OCI-LY7 (cell line): ENCODE results near the gene ZNF124. TPM values are rescaled to one million over a fixed set of nuclear protein-coding genes. Genes with fewer than 3 reads are reported as not detected.

ENCODE experiments used
- BruUV-seq: library from RNA; stranded (reverse); fragments of 400-500 nt; replicated peaks from 2 replicates; lab custom pipeline; 2021; lab: Mats Ljungman, UMichigan
- CTCF ChIA-PET: fragments of 300-600 bp; sonication (Branson Sonifier 250); formaldehyde crosslinking; loops from one replicate; lab custom pipeline; 2022; ENCODE audit warnings: antibody characterized with exemption; ENCODE audit not compliant: unreplicated experiment; lab: Charles Lee
- POLR2A ChIA-PET: fragments of 300-600 bp; sonication (Branson Sonifier 250); formaldehyde crosslinking; loops from one replicate; lab custom pipeline; 2022; ENCODE audit warnings: antibody characterized with exemption; lab: Charles Lee
- DNase-seq: peaks from one replicate; pipeline ENCODE4 v3.0.0-alpha.2; 2015; ENCODE audit warnings: low spot score
- H2AFZ ChIP-seq: fragments of 200-600 bp; sonication (generic), shearing (Covaris generic); 2 replicates; pipeline ENCODE4 v1.6.1; 2014; ENCODE audit warnings: mild to moderate bottlenecking, antibody characterized with exemption, low read length, moderate library complexity
- H3K27ac ChIP-seq: fragments of 200-600 bp; sonication (generic); 2 replicates; pipeline ENCODE4 v1.5.1; 2014; ENCODE audit warnings: mixed run types, low read depth, mild to moderate bottlenecking, moderate library complexity, low read length, inconsistent platforms; ENCODE audit not compliant: poor library complexity, severe bottlenecking
- H3K36me3 ChIP-seq: fragments of 200-600 bp; sonication (generic); 2 replicates; pipeline ENCODE4 v1.6.1; 2014; ENCODE audit warnings: mild to moderate bottlenecking, antibody characterized with exemption, low read length, moderate library complexity, mixed read lengths; ENCODE audit not compliant: insufficient read depth
- H3K4me1 ChIP-seq: fragments of 200-600 bp; sonication (generic); 2 replicates; pipeline ENCODE4 v1.5.1; 2014; ENCODE audit warnings: mild to moderate bottlenecking, low read length; ENCODE audit not compliant: insufficient read depth, poor library complexity, severe bottlenecking
- H3K4me2 ChIP-seq: fragments of 200-600 bp; sonication (generic); 2 replicates; pipeline ENCODE4 v1.6.1; 2014; ENCODE audit warnings: mild to moderate bottlenecking, low read length
- H3K4me3 ChIP-seq: fragments of 200-600 bp; sonication (generic); 2 replicates; pipeline ENCODE4 v1.5.1; 2014; ENCODE audit warnings: mild to moderate bottlenecking, low read depth, low read length; ENCODE audit not compliant: poor library complexity, severe bottlenecking
- H3K79me2 ChIP-seq: fragments of 200-600 bp; sonication (generic); 2 replicates; pipeline ENCODE4 v1.6.1; 2016; ENCODE audit warnings: low read depth, mild to moderate bottlenecking, low read length, moderate library complexity, mixed read lengths; ENCODE audit not compliant: insufficient read depth
- H3K9me2 ChIP-seq: fragments of 200-600 bp; sonication (generic); 2 replicates; pipeline ENCODE4 v1.6.1; 2016; ENCODE audit warnings: mild to moderate bottlenecking, low read length, mixed read lengths; ENCODE audit not compliant: insufficient read depth
- H3K9me3 ChIP-seq: fragments of 200-600 bp; sonication (generic); 2 replicates; pipeline ENCODE4 v1.6.1; 2014; ENCODE audit warnings: mild to moderate bottlenecking, mixed run types, low read length, mixed read lengths
- H4K20me1 ChIP-seq: fragments of 200-600 bp; sonication (generic); 2 replicates; pipeline ENCODE4 v1.6.1; 2014; ENCODE audit warnings: mild to moderate bottlenecking, antibody characterized with exemption, low read length, moderate library complexity, mixed read lengths; ENCODE audit not compliant: insufficient read depth
- EZH2phosphoT487 ChIP-seq: fragments of 200-600 bp; sonication (generic); IDR thresholded peaks from 2 replicates; pipeline ENCODE4 v1.6.1; 2018; ENCODE audit warnings: low read depth, borderline replicate concordance, mild to moderate bottlenecking, mixed run types, antibody characterized with exemption, low read length, moderate library complexity, mixed read lengths
- intact Hi-C: fragments of 100-400 bp; cut with micrococcal nuclease; formaldehyde crosslinking; loops from one replicate; pipeline ENCODE4 v1.10.0; 2022; ENCODE audit not compliant: unreplicated experiment
- total RNA-seq, 2 experiments: library from RNA; depleted of rRNA in 1 of 2; stranded (reverse); fragments of >200 nt in 1 of 2; shearing (Covaris generic) in 1 of 2; gene quantifications; 2 replicates each; pipeline ENCODE4 v1.2.3, GENCODE V29; 2014 to 2022
- TF ChIP-seq, protein P1 (sequence below): fragments of 200-600 bp; sonication (generic); conservative IDR thresholded peaks from 2 replicates; pipeline ENCODE4 v1.5.1; 2014; ENCODE audit warnings: mild to moderate bottlenecking, antibody characterized with exemption, low read length, moderate library complexity, mixed read lengths

The ZNF124 gene
- total RNA-seq, 2 experiments from 2014 or later = 29.0 to 33.3 TPM

GRCh38 chr1:247212012-247212411, 40.2 kb upstream of the ZNF124 start:
- TF ChIP-seq, protein P1, sequence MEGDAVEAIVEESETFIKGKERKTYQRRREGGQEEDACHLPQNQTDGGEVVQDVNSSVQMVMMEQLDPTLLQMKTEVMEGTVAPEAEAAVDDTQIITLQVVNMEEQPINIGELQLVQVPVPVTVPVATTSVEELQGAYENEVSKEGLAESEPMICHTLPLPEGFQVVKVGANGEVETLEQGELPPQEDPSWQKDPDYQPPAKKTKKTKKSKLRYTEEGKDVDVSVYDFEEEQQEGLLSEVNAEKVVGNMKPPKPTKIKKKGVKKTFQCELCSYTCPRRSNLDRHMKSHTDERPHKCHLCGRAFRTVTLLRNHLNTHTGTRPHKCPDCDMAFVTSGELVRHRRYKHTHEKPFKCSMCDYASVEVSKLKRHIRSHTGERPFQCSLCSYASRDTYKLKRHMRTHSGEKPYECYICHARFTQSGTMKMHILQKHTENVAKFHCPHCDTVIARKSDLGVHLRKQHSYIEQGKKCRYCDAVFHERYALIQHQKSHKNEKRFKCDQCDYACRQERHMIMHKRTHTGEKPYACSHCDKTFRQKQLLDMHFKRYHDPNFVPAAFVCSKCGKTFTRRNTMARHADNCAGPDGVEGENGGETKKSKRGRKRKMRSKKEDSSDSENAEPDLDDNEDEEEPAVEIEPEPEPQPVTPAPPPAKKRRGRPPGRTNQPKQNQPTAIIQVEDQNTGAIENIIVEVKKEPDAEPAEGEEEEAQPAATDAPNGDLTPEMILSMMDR = no peak
- no peak for TF ChIP-seq EZH2phosphoT487
- Histone ChIP-seq H3K9me2 (no peaks in the 10 kb centered on the region), H2AFZ (peak overlapping the region; percentile 85), H3K79me2 (peaks cover 34% of the 10 kb centered on the region), H3K4me3 (peak overlapping the region; percentile 21), H4K20me1 (peaks cover 10% of the 10 kb centered on the region), H3K4me2 (peak overlapping the region; percentile 55), H3K36me3 (peaks cover 26% of the 10 kb centered on the region), H3K9me3 (no peaks in the 10 kb centered on the region), H3K4me1 (peaks cover 36% of the 10 kb centered on the region), H3K27ac (no peak overlapping the region)
- ChIA-PET CTCF (no interaction called here), POLR2A (interaction anchor here (0.5 to 1.0 kb wide), 2 partner anchors 145 to 816 kb away, joined by 3 read pairs; no protein-coding TSS in a partner anchor)
- intact Hi-C loops = loop anchor here (5.0 to 10.0 kb wide), 4 partner anchors 120 to 647 kb away; partner anchors contain the start of genes AHCTF1, CNST, TFB2M and ZNF496
- no TSS peak for BruUV-seq
- DNase-seq = peak; percentile 44

DNA sequence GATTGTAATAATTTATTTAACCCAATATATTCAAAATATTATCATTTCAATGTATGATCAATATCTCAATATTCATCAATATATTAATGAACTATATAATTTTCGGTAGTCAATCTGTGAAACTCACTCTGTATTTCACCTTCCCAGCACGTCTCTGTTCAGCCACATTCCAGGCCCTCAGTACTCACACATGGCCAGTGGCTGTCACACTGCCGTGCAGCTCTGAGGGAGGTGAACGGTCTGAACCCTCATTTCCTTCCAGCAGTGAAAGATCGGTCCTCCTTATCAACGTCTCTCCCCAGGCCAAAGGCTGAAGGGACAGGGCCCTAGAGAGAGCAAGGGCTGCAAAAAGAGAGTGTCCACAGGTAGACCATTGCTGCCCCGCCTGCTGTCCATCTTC, 39.5 kb upstream of the ZNF124 start:
- peaks cover 32% of the 10 kb centered on the region for H3K36me3 ChIP-seq
- no peak overlapping the region for H3K27ac ChIP-seq
- ChIA-PET CTCF (no interaction called here), POLR2A (interaction anchor here (0.6 kb wide), 1 partner anchor 1042 kb away, joined by 7 read pairs; no protein-coding TSS in a partner anchor)
- TF ChIP-seq EZH2phosphoT487 = no peak
- TF ChIP-seq, protein P1 = no peak
- intact Hi-C loops = loop anchor here (1.0 to 10.0 kb wide), 5 partner anchors 107 to 647 kb away; partner anchors contain the start of genes AHCTF1, CNST, TFB2M and ZNF496
- H4K20me1 ChIP-seq = peaks cover 10% of the 10 kb centered on the region
- no peak for DNase-seq
- peaks cover 36% of the 10 kb centered on the region for H3K4me1 ChIP-seq
- no peaks in the 10 kb centered on the region for H3K9me2 ChIP-seq
- peak overlapping the region; percentile 85 for H2AFZ ChIP-seq
- no peaks in the 10 kb centered on the region for H3K9me3 ChIP-seq
- H3K4me2 ChIP-seq = peak overlapping the region; percentile 55
- H3K4me3 ChIP-seq = no peak overlapping the region
- no TSS peak for BruUV-seq
- peaks cover 38% of the 10 kb centered on the region for H3K79me2 ChIP-seq
